Measurements from ENCODE around the gene ZNF341. TPM values are rescaled to one million over a fixed set of nuclear protein-coding genes. Genes with fewer than 3 reads are reported as not detected.

Gene ZNF341
- total and polyA plus RNA-seq, 4 donors, result 2.1 to 4.3 (median 3.4) TPM

GRCh38 chr20:33827109-33827508 lies 95.3 kb downstream of the ZNF341 start:
- DNase-seq, result no peak
- Histone ChIP-seq H3K9me3 (ENCODE audit: control insufficient read depth in 4 of 4, insufficient read depth in 3 of 4, low read length in 3 of 4) (no peaks in the 10 kb centered on the region), H3K9ac (ENCODE audit: insufficient read depth in 1 of 2, low read length in 2 of 2) (no peak overlapping the region), H3K27me3 (ENCODE audit: control insufficient read depth in 3 of 3, insufficient read depth in 3 of 3, low read length in 2 of 3) (no peaks in the 10 kb centered on the region), H3K27ac (ENCODE audit: low read depth in 1 of 2, low read length in 1 of 2) (no peak overlapping the region), H3K4me3 (no peak overlapping the region), H3K36me3 (ENCODE audit: control insufficient read depth in 4 of 4, insufficient read depth in 4 of 4, low read length in 4 of 4) (peaks cover 0 to 4% (median 2%) of the 10 kb centered on the region in 4 donors), H3K4me1 (ENCODE audit: control insufficient read depth in 5 of 5, insufficient read depth in 5 of 5, low read length in 5 of 5) (peaks cover 33 to 58% (median 47%) of the 10 kb centered on the region in 5 donors)
- no peak for ATAC-seq (ENCODE audit: insufficient read depth, low FRiP score)
- 71 to 88% methylated on average over 2 of the region's 2 CpGs for WGBS, 2 donors
- no peak for TF ChIP-seq CTCF (IDR thresholded peaks at IDR 0.05; ENCODE audit: control extremely low read depth, extremely low read depth)

DNA sequence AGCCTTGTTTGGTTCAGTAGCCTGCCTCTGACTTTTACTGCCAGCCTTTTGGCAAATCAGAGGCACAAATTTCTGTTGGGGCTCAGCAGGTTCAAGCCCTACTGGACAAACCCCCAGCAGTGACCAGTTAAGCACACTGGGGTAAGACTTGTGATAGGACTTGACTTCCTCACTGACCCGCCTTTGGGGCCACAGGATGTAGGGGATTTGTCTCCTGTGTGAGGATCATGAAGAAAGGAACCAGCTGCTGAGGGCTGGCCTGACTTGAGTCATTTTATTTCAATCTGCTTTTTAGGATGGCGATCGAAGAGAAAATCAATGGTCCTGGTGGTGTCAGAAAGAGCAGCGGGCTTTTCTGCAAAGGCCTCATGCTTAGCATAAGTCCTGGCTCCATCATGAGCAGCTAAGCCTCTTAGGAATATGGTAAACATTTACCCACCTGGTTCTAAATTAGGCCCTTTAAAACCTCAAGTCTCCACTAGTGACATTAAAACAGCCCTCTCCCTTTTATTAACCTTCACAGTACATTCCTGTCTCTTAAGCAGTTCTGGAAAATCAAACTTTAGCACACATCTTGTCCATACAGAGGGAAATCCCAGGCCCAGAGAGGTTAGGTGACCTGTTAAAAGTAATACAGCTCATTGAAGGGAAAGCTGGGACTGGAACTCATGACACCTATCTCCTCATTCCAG lies 96.0 kb downstream of the ZNF341 start:
- Histone ChIP-seq H3K4me1 (ENCODE audit: control insufficient read depth in 5 of 5, insufficient read depth in 5 of 5, low read length in 5 of 5) (peaks cover 33 to 64% (median 52%) of the 10 kb centered on the region in 5 donors), H3K9me3 (ENCODE audit: control insufficient read depth in 4 of 4, insufficient read depth in 3 of 4, low read length in 3 of 4) (no peaks in the 10 kb centered on the region), H3K27me3 (ENCODE audit: control insufficient read depth in 3 of 3, insufficient read depth in 3 of 3, low read length in 2 of 3) (no peaks in the 10 kb centered on the region), H3K4me3 (no peak overlapping the region), H3K27ac (ENCODE audit: low read depth in 1 of 2, low read length in 1 of 2) (peak overlapping the region in 1 of 2 donors; percentile 53), H3K9ac (ENCODE audit: insufficient read depth in 1 of 2, low read length in 2 of 2) (no peak overlapping the region), H3K36me3 (ENCODE audit: control insufficient read depth in 4 of 4, insufficient read depth in 4 of 4, low read length in 4 of 4) (peaks cover 0 to 4% (median 2%) of the 10 kb centered on the region in 4 donors)
- DNase-seq (peak in 2 of 3 donors; percentile 35 to 66), ATAC-seq (ENCODE audit: insufficient read depth, low FRiP score) (no peak)
- WGBS, 2 donors, result 56 to 72% methylated on average over 4 of the region's 4 CpGs
- TF ChIP-seq CTCF (IDR thresholded peaks at IDR 0.05; ENCODE audit: control extremely low read depth, extremely low read depth), result no peak

DNA sequence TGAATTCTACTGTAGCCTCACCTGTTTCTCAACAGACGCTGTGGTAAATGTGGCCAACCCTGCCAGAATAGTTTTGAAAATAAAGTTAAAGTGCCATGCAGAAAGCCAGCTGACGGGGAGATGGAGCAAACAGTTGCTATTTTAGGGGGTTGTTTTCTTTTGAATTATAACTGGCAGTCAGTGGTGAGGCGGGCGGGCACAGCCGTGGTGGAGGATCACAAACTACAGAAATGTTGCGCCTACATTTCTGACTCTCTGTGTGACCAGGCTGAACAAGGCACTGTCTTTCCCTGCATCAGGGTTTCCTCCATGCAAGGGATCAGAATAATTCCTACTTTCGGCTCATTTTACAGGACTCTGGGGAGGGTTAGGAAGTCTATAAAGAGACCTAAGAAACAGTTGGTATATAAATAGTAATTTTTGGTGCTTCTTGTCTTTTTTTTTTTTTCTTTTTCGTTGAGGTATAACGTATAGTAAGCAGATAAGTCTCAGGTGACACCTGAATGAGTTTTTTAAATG lies 96.6 kb downstream of the ZNF341 start:
- H3K9me3 ChIP-seq (ENCODE audit: control insufficient read depth in 4 of 4, insufficient read depth in 3 of 4, low read length in 3 of 4), result no peaks in the 10 kb centered on the region
- H3K27me3 ChIP-seq (ENCODE audit: control insufficient read depth in 3 of 3, insufficient read depth in 3 of 3, low read length in 2 of 3), result no peaks in the 10 kb centered on the region
- ATAC-seq (ENCODE audit: insufficient read depth, low FRiP score), result no peak
- H3K9ac ChIP-seq (ENCODE audit: insufficient read depth in 1 of 2, low read length in 2 of 2), result no peak overlapping the region
- H3K27ac ChIP-seq (ENCODE audit: low read depth in 1 of 2, low read length in 1 of 2), result peak overlapping the region in 1 of 2 donors; percentile 53
- H3K36me3 ChIP-seq (ENCODE audit: control insufficient read depth in 4 of 4, insufficient read depth in 4 of 4, low read length in 4 of 4), result peaks cover 0 to 6% (median 1%) of the 10 kb centered on the region in 4 donors
- H3K4me3 ChIP-seq, result no peak overlapping the region
- WGBS, 2 donors, result 63 to 70% methylated on average over 9 of the region's 9 CpGs
- no peak for TF ChIP-seq CTCF (IDR thresholded peaks at IDR 0.05; ENCODE audit: control extremely low read depth, extremely low read depth)
- no peak for DNase-seq
- peaks cover 33 to 69% (median 56%) of the 10 kb centered on the region in 5 donors for H3K4me1 ChIP-seq (ENCODE audit: control insufficient read depth in 5 of 5, insufficient read depth in 5 of 5, low read length in 5 of 5)

Data from lung (tissue), 12 donors.